ENCODE data around the gene B3GNT7. TPM values are rescaled to one million over a fixed set of nuclear protein-coding genes. Genes with fewer than 3 reads are reported as not detected.

Gene B3GNT7
- total and polyA plus RNA-seq, 2 of the 8 experiments (the other 6 are each of a cell fraction or from before 2014, with no cell fraction given): 26.4 to 73.1 TPM

- Histone ChIP-seq H3K79me2 (ENCODE audit: control insufficient read depth in 1 of 2, insufficient read depth in 2 of 2, low read length in 2 of 2) (no peaks in the 10 kb centered on the region), H3K23me2 (ENCODE audit: low read depth, low read length) (no peaks in the 10 kb centered on the region; the same call in 1 of the 2 replicates), H3K18ac (ENCODE audit: extremely low read depth, low read length) (no peak overlapping the region), H4K20me1 (replicated peaks in 1 of 2; ENCODE audit: control insufficient read depth in 1 of 2, insufficient read depth in 2 of 2, low read length in 2 of 2) (no peaks in the 10 kb centered on the region), H3K4me1 (replicated peaks in 1 of 4; ENCODE audit: control insufficient read depth in 3 of 4, insufficient read depth in 4 of 4, low read length in 3 of 4) (peaks cover 0 to under 1% (median 0%) of the 10 kb centered on the region in 4 experiments; a peak in 1 of 7 replicates), H2BK20ac (ENCODE audit: low read length) (no peak overlapping the region), H3K9me3 (ENCODE audit: insufficient read depth in 2 of 2, low read depth in 1 of 2, low read length in 1 of 2) (no peaks in the 10 kb centered on the region), H4K8ac (ENCODE audit: extremely low read depth, insufficient read depth, low read length) (no peak overlapping the region), H3K4me2 (ENCODE audit: insufficient read depth in 1 of 2, low read depth in 2 of 2, low read length in 2 of 2) (no peak overlapping the region), H3K27me3 (replicated peaks in 1 of 4; ENCODE audit: control insufficient read depth in 3 of 4, extremely low read depth in 1 of 4, insufficient read depth in 3 of 4, low read length in 3 of 4) (no peaks in the 10 kb centered on the region), H3K14ac (ENCODE audit: insufficient read length) (no peak overlapping the region), H3K56ac (replicated peaks; ENCODE audit: insufficient read length, low read depth, low read length) (no peak overlapping the region), H2BK120ac (replicated peaks; ENCODE audit: low read depth, low read length) (no peak overlapping the region), H3K9ac (replicated peaks in 1 of 4; ENCODE audit: extremely low read depth in 1 of 4, low read depth in 3 of 4, low read length in 3 of 4) (no peak overlapping the region), H2BK12ac (ENCODE audit: low read depth, low read length) (no peak overlapping the region), H4K5ac (ENCODE audit: insufficient read length, low read depth, low read length) (no peak overlapping the region), H4K91ac (replicated peaks; ENCODE audit: insufficient read length, low read length) (no peak overlapping the region), H3K4ac (replicated peaks; ENCODE audit: insufficient read length, low read depth, low read length) (no peak overlapping the region), H3K4me3 (ENCODE audit: extremely low read depth in 1 of 4, insufficient read depth in 2 of 4, low read depth in 3 of 4, low read length in 4 of 4) (no peak overlapping the region), H2AK5ac (ENCODE audit: low read depth, low read length) (no peak overlapping the region), H2BK15ac (ENCODE audit: low read length) (no peak overlapping the region), H2BK5ac (ENCODE audit: low read depth, low read length) (no peak overlapping the region), H3K79me1 (ENCODE audit: low read depth, low read length) (no peaks in the 10 kb centered on the region), H3K23ac (ENCODE audit: insufficient read length) (no peak overlapping the region), H3K27ac (ENCODE audit: low read depth, low read length) (no peak overlapping the region), H3K36me3 (ENCODE audit: control insufficient read depth in 2 of 4, insufficient read depth in 4 of 4, low read length in 3 of 4) (no peaks in the 10 kb centered on the region; a peak in 1 of 8 replicates), H2AFZ (ENCODE audit: low read length) (no peak overlapping the region)
- 96% methylated on average over 1 of the region's 1 CpG; no CpG with 5 or more reads in 1 of the 2 experiments for WGBS, 2 experiments (ENCODE audit: extremely low coverage in 1 of 2, insufficient coverage in 1 of 2, insufficient read length in 1 of 2, insufficient replicate concordance in 2 of 2, low coverage in 1 of 2, low lambda C conversion rate in 2 of 2, missing lambda C conversion rate in 1 of 2)
- no peak for DNase-seq (ENCODE audit: low read depth in 1 of 2, low spot score in 2 of 2)
- ChIA-PET POLR2A (ENCODE audit: partially characterized antibody) (interaction anchor here (1.0 to 1.5 kb wide), 2 partner anchors 12 to 22 kb away, joined by 3 read pairs; no protein-coding TSS in a partner anchor), CTCF (ENCODE audit: partially characterized antibody) (interaction anchor here (0.6 to 2.6 kb wide), 14 partner anchors 12 to 145 kb away, joined by 3 to 9 read pairs (median 4); no protein-coding TSS in a partner anchor)
- no peak for TF ChIP-seq BRCA1 (IDR thresholded peaks at IDR 0.05; ENCODE audit: low read depth, low read length)
- no peak for TF ChIP-seq CTBP2 (IDR thresholded peaks at IDR 0.05; ENCODE audit: borderline replicate concordance, insufficient read depth, insufficient read length, low read length)
- no peak for TF ChIP-seq MAFK (IDR thresholded peaks at IDR 0.05; ENCODE audit: low read depth, low read length)
- TF ChIP-seq GABPA (IDR thresholded peaks at IDR 0.05; ENCODE audit: borderline replicate concordance, insufficient read depth, low read length): no peak
- TF ChIP-seq HDAC6 (IDR thresholded peaks at IDR 0.05; ENCODE audit: low read depth, low read length): no peak
- no peak for TF ChIP-seq TAF7 (optimal IDR thresholded peaks at IDR 0.05; ENCODE audit: borderline replicate concordance, low read depth, low read length)
- TF ChIP-seq KDM4A (IDR thresholded peaks at IDR 0.05; ENCODE audit: low read depth, low read length, severe bottlenecking): no peak
- TF ChIP-seq ATF3 (IDR thresholded peaks at IDR 0.05; ENCODE audit: insufficient read depth, low read depth, low read length): no peak
- no peak for TF ChIP-seq RNF2 (IDR thresholded peaks at IDR 0.05; ENCODE audit: borderline replicate concordance, low read depth, low read length, missing control alignments, poor library complexity, severe bottlenecking)
- no peak for TF ChIP-seq SAP30 (IDR thresholded peaks at IDR 0.05; ENCODE audit: insufficient read depth, insufficient replicate concordance, low read length)
- no peak for TF ChIP-seq TCF12 (IDR thresholded peaks at IDR 0.05; ENCODE audit: low read depth, low read length)
- FAIRE-seq: no peak
Measured at GRCh38 chr2:231347638-231348037, 47.9 kb upstream of the B3GNT7 start.
